K562 (cell line): ENCODE data around the gene WASHC4. TPM values are rescaled to one million over a fixed set of nuclear protein-coding genes. Genes with fewer than 3 reads are reported as not detected.

Experiments used
- ATAC-seq: fragments of 200-7000 bp; cut with Tn5 transposase; 3 replicates; pipeline ENCODE4 v1.9.1; 2020; ENCODE audit warnings: moderate library complexity
- BruUV-seq: library from RNA; stranded (reverse); fragments of 400-500 nt; replicated peaks from 2 replicates; lab custom pipeline; 2021; lab: Mats Ljungman, UMichigan
- CTCF ChIA-PET: fragments of 300-600 bp; formaldehyde crosslinking; extraction: SDS; loops from one replicate; lab custom pipeline; 2021; ENCODE audit warnings: low intra/inter-chr PET ratio; lab: Yijun Ruan, JAX
- POLR2A ChIA-PET: fragments of 300-600, 350-650 bp; sonication (Branson Sonifier 250); formaldehyde crosslinking; extraction: SDS; loops from one replicate; lab custom pipeline; 2021; ENCODE audit warnings: antibody characterized with exemption, inconsistent platforms; lab: Yijun Ruan, JAX
- DNase-seq, 4 experiments: peaks; one replicate each; pipeline versions ENCODE4 v3.0.0 to v3.0.0-alpha.2; 2011 to 2018; ENCODE audit warnings: low spot score in 3 of 4, mixed read lengths in 3 of 4; ENCODE audit errors: extremely low read depth in 1 of 4
- FAIRE-seq: peaks from 2 replicates; lab custom pipeline; 2011; peaks lifted over from hg19 to GRCh38; lab: Jason Lieb, UNC
- H2AFZ ChIP-seq: 2 replicates; pipeline ENCODE4 v1.6.0; 2011; ENCODE audit warnings: low read depth, low read length, control low read depth, inconsistent platforms
- H3K27ac ChIP-seq: fragments of 200-600 bp; 3 replicates; pipeline ENCODE4 v1.8.0; 2011; ENCODE audit warnings: low read depth, mild to moderate bottlenecking, control low read depth, inconsistent platforms, low read length, moderate library complexity, mixed read lengths; ENCODE audit errors: extremely low read depth
- H3K27me3 ChIP-seq, 2 experiments: fragments of 300-600 bp in 1 of 2; 2 replicates in 1 of 2; 3 replicates in 1 of 2; pipeline versions ENCODE4 v1.6.0 to v1.8.0; 2011; ENCODE audit warnings: inconsistent platforms in 2 of 2, low read length in 2 of 2, mild to moderate bottlenecking in 1 of 2, mixed read lengths in 1 of 2, moderate library complexity in 1 of 2; ENCODE audit not compliant: control insufficient read depth in 2 of 2, insufficient read depth in 2 of 2
- H3K36me3 ChIP-seq: fragments of 300-600 bp; 3 replicates; pipeline ENCODE4 v1.8.0; 2011; ENCODE audit warnings: mild to moderate bottlenecking, low read length, inconsistent platforms; ENCODE audit not compliant: control insufficient read depth, insufficient read depth
- H3K4me1 ChIP-seq, 2 experiments: fragments of 200-600 bp in 1 of 2; replicated peaks in 1 of 2; 2 replicates in 1 of 2; 3 replicates in 1 of 2; pipeline versions ENCODE4 v1.5.1 to v1.8.0; 2011; ENCODE audit warnings: inconsistent platforms in 2 of 2, low read length in 2 of 2, mild to moderate bottlenecking in 1 of 2, mixed read lengths in 1 of 2, moderate library complexity in 1 of 2; ENCODE audit not compliant: control insufficient read depth in 2 of 2, insufficient read depth in 2 of 2
- H3K4me2 ChIP-seq: 2 replicates; pipeline ENCODE4 v1.6.1; 2011; ENCODE audit warnings: low read length, control low read depth, inconsistent platforms, mixed read lengths; ENCODE audit not compliant: insufficient read depth
- H3K4me3 ChIP-seq: fragments of 200-600 bp; sonication (generic), shearing (Covaris generic); 2 replicates; pipeline ENCODE4 v1.5.1; 2016; ENCODE audit warnings: control low read depth, inconsistent platforms
- H3K79me2 ChIP-seq: fragments of 200-600 bp; 3 replicates; pipeline ENCODE4 v1.8.0; 2011; ENCODE audit warnings: low read length, inconsistent platforms; ENCODE audit not compliant: control insufficient read depth, insufficient read depth
- H3K9ac ChIP-seq, 2 experiments: 2 replicates each; pipeline versions ENCODE4 v1.6.0 to v1.6.1; 2011; ENCODE audit warnings: low read depth in 2 of 2, low read length in 2 of 2, control low read depth in 1 of 2, inconsistent platforms in 1 of 2, mild to moderate bottlenecking in 1 of 2, mixed read lengths in 1 of 2; ENCODE audit not compliant: insufficient read depth in 1 of 2
- H3K9me1 ChIP-seq: one replicate; pipeline ENCODE4 v1.6.0; 2011; ENCODE audit warnings: inconsistent platforms, mild to moderate bottlenecking, low read length, moderate library complexity; ENCODE audit not compliant: control insufficient read depth, insufficient read depth
- H3K9me3 ChIP-seq: replicated peaks from 2 replicates; pipeline ENCODE4 v1.5.1; 2011; ENCODE audit warnings: low read depth, low read length, inconsistent platforms; ENCODE audit not compliant: control insufficient read depth, insufficient read depth
- H4K20me1 ChIP-seq: replicated peaks from 2 replicates; pipeline ENCODE4 v1.6.1; 2011; ENCODE audit warnings: low read length, inconsistent platforms, mixed read lengths; ENCODE audit not compliant: control insufficient read depth, insufficient read depth
- CCNT2 ChIP-seq: IDR thresholded peaks from 2 replicates; pipeline ENCODE4 v1.6.1; 2011; ENCODE audit warnings: borderline replicate concordance, low read depth, mild to moderate bottlenecking, moderate library complexity, mixed read lengths, low read length; ENCODE audit not compliant: insufficient read length; ENCODE audit errors: extremely low read depth
- CTBP1 ChIP-seq: fragments of 450-650 bp; IDR thresholded peaks from 2 replicates; pipeline ENCODE4 v1.6.1; 2016; ENCODE audit warnings: borderline replicate concordance
- TFAP4 ChIP-seq: sonication (generic); formaldehyde crosslinking; IDR thresholded peaks from 2 replicates; pipeline ENCODE4 v1.8.0; 2022; ENCODE audit warnings: missing genetic modification reagents, mild to moderate bottlenecking, moderate library complexity, borderline replicate concordance
- WGBS: fragments of 100-300 bp; shearing (Covaris generic); methylation state at CpG from one replicate; pipeline ENCODE4 v1.1.6; 2016; ENCODE audit warnings: low coverage, mixed read lengths; ENCODE audit not compliant: insufficient coverage; ENCODE audit errors: missing lambda C conversion rate; 5-methylcytosine and 5-hydroxymethylcytosine counted together
- in situ Hi-C: fragments of 300-500 bp; cut with MboI; formaldehyde crosslinking; loops from 4 replicates; pipeline ENCODE4 v1.15.0; 2018; ENCODE audit warnings: inconsistent platforms, mixed read lengths
- intact Hi-C: fragments of 100-400 bp; cut with micrococcal nuclease; formaldehyde crosslinking; loops from 2 replicates; pipeline ENCODE4 v1.14.2; 2022
- polyA plus RNA-seq, 8 experiments: library from polyadenylated mRNA; depleted of rRNA in 4 of 8; stranded (reverse) in 5 of 8; unstranded in 3 of 8; fragments of >200 nt; fragmentation: Nextera tagmentation in 2 of 8; fragmentation: Illumina TruSeq in 1 of 8; extraction: Ambion mirVana in 2 of 8; extraction: Trizol in 1 of 8; gene quantifications; 2 replicates each; pipeline versions ENCODE4 v1.2.1 to v1.2.3, GENCODE V29; 2011 to 2014; ENCODE audit warnings: inconsistent platforms in 1 of 8, missing spikeins in 1 of 8
- total RNA-seq, 7 experiments: library from RNA; depleted of rRNA in 6 of 7; stranded (reverse); fragments of >200 nt in 6 of 7; fragmentation: Illumina TruSeq in 2 of 7; extraction: Trizol in 2 of 7; gene quantifications; 2 replicates each; pipeline versions ENCODE4 v1.2.1 to v1.2.3, GENCODE V29; 2011 to 2021; ENCODE audit warnings: low replicate concordance in 1 of 7
- TF ChIP-seq, protein P1 (sequence below), 2 experiments: fragments of 450-650 bp in 1 of 2; sonication (generic) in 1 of 2; formaldehyde crosslinking in 1 of 2; IDR thresholded peaks in 1 of 2; conservative IDR thresholded peaks in 1 of 2; 2 replicates each; pipeline versions ENCODE4 v1.6.1 to v1.8.1; 2016 to 2023; ENCODE audit warnings: mild to moderate bottlenecking in 2 of 2, moderate library complexity in 2 of 2, inconsistent platforms in 1 of 2, missing genetic modification reagents in 1 of 2
- TF ChIP-seq, protein P2 (sequence below): sonication (generic); formaldehyde crosslinking; IDR thresholded peaks from 2 replicates; pipeline ENCODE4 v1.8.1; 2023; ENCODE audit warnings: missing genetic modification reagents, mild to moderate bottlenecking, borderline replicate concordance
- TF ChIP-seq, protein P3 (sequence below): fragments of 200-800 bp; sonication (Bioruptor generic); IDR thresholded peaks from 2 replicates; pipeline ENCODE4 v1.6.1; 2017; ENCODE audit warnings: missing genetic modification characterization, missing compliant biosample characterization

WASHC4 gene
- total and polyA plus RNA-seq, 9 of the 15 experiments (the other 6 are each of a cell fraction or from before 2014, with no cell fraction given): 12.5 to 38.5 (median 21.3) TPM

- TF ChIP-seq, protein P1, sequence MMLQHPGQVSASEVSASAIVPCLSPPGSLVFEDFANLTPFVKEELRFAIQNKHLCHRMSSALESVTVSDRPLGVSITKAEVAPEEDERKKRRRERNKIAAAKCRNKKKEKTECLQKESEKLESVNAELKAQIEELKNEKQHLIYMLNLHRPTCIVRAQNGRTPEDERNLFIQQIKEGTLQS (IDR thresholded peaks at IDR 0.05): peak; percentile 89
- TF ChIP-seq, protein P1 (CRISPR knock-in tag; conservative IDR thresholded peaks at IDR 0.05): no peak
- TF ChIP-seq, all 486 proteins: peak for 24
Observed at GRCh38 chr12:105083551-105084105, 23.9 kb upstream of the WASHC4 start (continued).

GRCh38 chr12:105084251-105085250, 23.0 kb upstream of the WASHC4 start, which contains the start of gene ALDH1L2:
ALDH1L2 (minus strand) TSS chr12:105084458; CDS start chr12:105084436, 22 bp downstream.
- ATAC-seq: peak; percentile 96
- peaks cover 8 to 9% of the 10 kb centered on the region in 2 experiments; a peak in 4 of 5 replicates for H3K4me1 ChIP-seq
- H3K4me3 ChIP-seq: peak within 1 kb of the TSS; percentile 57
- no peaks in the 10 kb centered on the region for H3K9me1 ChIP-seq
- in situ Hi-C loops (no loop called here), intact Hi-C loops (no loop called here)
- 54% methylated on average over 42 of the region's 75 CpGs for WGBS
- CTCF ChIA-PET: no interaction called here
- no peaks in the 10 kb centered on the region for H3K9me3 ChIP-seq
- H3K36me3 ChIP-seq: no peaks in the 10 kb centered on the region
- POLR2A ChIA-PET: interaction anchor here (0.6 to 1.9 kb wide), 8 partner anchors 11 to 152 kb away, joined by 3 to 9 read pairs (median 3); no protein-coding TSS in a partner anchor
- H3K79me2 ChIP-seq: peaks cover 7% of the 10 kb centered on the region; the same call in 2 of the 3 replicates
- H4K20me1 ChIP-seq: no peaks in the 10 kb centered on the region
- peak within 1 kb of the TSS; percentile 82 for H2AFZ ChIP-seq
- H3K4me2 ChIP-seq: peak within 1 kb of the TSS; percentile 78
- peak within 1 kb of the TSS; percentile 74 to 88 for H3K9ac ChIP-seq
- peak within 1 kb of the TSS; percentile 50; the same call in 2 of the 3 replicates for H3K27ac ChIP-seq
- no TSS peak for BruUV-seq
- DNase-seq: peak; percentile 71 to 86 (median 84)
- no peak for FAIRE-seq
- H3K27me3 ChIP-seq: no peaks in the 10 kb centered on the region
- TF ChIP-seq, protein P2, sequence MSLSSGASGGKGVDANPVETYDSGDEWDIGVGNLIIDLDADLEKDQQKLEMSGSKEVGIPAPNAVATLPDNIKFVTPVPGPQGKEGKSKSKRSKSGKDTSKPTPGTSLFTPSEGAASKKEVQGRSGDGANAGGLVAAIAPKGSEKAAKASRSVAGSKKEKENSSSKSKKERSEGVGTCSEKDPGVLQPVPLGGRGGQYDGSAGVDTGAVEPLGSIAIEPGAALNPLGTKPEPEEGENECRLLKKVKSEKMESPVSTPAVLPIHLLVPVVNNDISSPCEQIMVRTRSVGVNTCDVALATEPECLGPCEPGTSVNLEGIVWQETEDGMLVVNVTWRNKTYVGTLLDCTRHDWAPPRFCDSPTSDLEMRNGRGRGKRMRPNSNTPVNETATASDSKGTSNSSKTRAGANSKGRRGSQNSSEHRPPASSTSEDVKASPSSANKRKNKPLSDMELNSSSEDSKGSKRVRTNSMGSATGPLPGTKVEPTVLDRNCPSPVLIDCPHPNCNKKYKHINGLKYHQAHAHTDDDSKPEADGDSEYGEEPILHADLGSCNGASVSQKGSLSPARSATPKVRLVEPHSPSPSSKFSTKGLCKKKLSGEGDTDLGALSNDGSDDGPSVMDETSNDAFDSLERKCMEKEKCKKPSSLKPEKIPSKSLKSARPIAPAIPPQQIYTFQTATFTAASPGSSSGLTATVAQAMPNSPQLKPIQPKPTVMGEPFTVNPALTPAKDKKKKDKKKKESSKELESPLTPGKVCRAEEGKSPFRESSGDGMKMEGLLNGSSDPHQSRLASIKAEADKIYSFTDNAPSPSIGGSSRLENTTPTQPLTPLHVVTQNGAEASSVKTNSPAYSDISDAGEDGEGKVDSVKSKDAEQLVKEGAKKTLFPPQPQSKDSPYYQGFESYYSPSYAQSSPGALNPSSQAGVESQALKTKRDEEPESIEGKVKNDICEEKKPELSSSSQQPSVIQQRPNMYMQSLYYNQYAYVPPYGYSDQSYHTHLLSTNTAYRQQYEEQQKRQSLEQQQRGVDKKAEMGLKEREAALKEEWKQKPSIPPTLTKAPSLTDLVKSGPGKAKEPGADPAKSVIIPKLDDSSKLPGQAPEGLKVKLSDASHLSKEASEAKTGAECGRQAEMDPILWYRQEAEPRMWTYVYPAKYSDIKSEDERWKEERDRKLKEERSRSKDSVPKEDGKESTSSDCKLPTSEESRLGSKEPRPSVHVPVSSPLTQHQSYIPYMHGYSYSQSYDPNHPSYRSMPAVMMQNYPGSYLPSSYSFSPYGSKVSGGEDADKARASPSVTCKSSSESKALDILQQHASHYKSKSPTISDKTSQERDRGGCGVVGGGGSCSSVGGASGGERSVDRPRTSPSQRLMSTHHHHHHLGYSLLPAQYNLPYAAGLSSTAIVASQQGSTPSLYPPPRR (CRISPR knock-in tag): no peak
- TF ChIP-seq TFAP4 (CRISPR knock-in tag) (peak; percentile 93), CTBP1 (peak; percentile 45; the same call in 1 of the 2 replicates), CCNT2 (peak; percentile 63)
- TF ChIP-seq, protein P3, sequence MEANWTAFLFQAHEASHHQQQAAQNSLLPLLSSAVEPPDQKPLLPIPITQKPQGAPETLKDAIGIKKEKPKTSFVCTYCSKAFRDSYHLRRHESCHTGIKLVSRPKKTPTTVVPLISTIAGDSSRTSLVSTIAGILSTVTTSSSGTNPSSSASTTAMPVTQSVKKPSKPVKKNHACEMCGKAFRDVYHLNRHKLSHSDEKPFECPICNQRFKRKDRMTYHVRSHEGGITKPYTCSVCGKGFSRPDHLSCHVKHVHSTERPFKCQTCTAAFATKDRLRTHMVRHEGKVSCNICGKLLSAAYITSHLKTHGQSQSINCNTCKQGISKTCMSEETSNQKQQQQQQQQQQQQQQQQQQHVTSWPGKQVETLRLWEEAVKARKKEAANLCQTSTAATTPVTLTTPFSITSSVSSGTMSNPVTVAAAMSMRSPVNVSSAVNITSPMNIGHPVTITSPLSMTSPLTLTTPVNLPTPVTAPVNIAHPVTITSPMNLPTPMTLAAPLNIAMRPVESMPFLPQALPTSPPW (CRISPR knock-in tag): peak; percentile 81
